ENCODE results near the gene CEACAM6. TPM values are rescaled to one million over a fixed set of nuclear protein-coding genes. Genes with fewer than 3 reads are reported as not detected.

CEACAM6 gene
- polyA plus RNA-seq, 1 of the 3 experiments (the other 2 are of a cell fraction) = not detected

- TF ChIP-seq REST (IDR thresholded peaks at IDR 0.05; ENCODE audit: low read depth, low read length) = no peak
- no peak for TF ChIP-seq RCOR1 (IDR thresholded peaks at IDR 0.05; ENCODE audit: low read length)
- TF ChIP-seq YY1 (IDR thresholded peaks at IDR 0.05; ENCODE audit: low read depth) = no peak
- TF ChIP-seq SIN3A (IDR thresholded peaks at IDR 0.05; ENCODE audit: borderline replicate concordance, low read depth, low read length) = no peak
- TF ChIP-seq GATA2 (CRISPR knock-in tag; IDR thresholded peaks at IDR 0.05) = no peak
- TF ChIP-seq RAD21 (IDR thresholded peaks at IDR 0.05; ENCODE audit: low read length) = no peak
- no peak for TF ChIP-seq TAF1 (IDR thresholded peaks at IDR 0.05; ENCODE audit: borderline replicate concordance, low read depth, low read length)
- TF ChIP-seq NFIC (IDR thresholded peaks at IDR 0.05; ENCODE audit: borderline replicate concordance) = no peak
- TF ChIP-seq RFX5 (IDR thresholded peaks at IDR 0.05; ENCODE audit: low read length) = no peak
- no peak for TF ChIP-seq POLR2AphosphoS5 (IDR thresholded peaks at IDR 0.05; ENCODE audit: low read depth, low read length)
- TF ChIP-seq JUND (IDR thresholded peaks at IDR 0.05) = no peak
- TF ChIP-seq RXRA (IDR thresholded peaks at IDR 0.05; ENCODE audit: borderline replicate concordance, low read depth) = no peak
- TF ChIP-seq USF2 (IDR thresholded peaks at IDR 0.05; ENCODE audit: borderline replicate concordance, low read depth, low read length) = no peak
- TF ChIP-seq FOXM1 (IDR thresholded peaks at IDR 0.05; ENCODE audit: low read depth) = no peak
- no peak for TF ChIP-seq NRF1 (IDR thresholded peaks at IDR 0.05; ENCODE audit: low read depth, low read length)
- TF ChIP-seq IRF3 (IDR thresholded peaks at IDR 0.05; ENCODE audit: low read depth, low read length) = no peak
- TF ChIP-seq USF1 (IDR thresholded peaks at IDR 0.05; ENCODE audit: borderline replicate concordance, low read depth) = no peak
- no peak overlapping the region for H2AFZ ChIP-seq (ENCODE audit: low read depth)
- CTCF ChIA-PET = interaction anchor here (1.6 kb wide), 2 partner anchors 9 to 17 kb away, joined by 5 to 11 read pairs; no protein-coding TSS in a partner anchor
Observed at GRCh38 chr19:41801792-41802211, 46.5 kb downstream of the CEACAM6 start.

More at GRCh38 chr19:41801792-41802211, 46.5 kb downstream of the CEACAM6 start:
- H4K20me1 ChIP-seq (ENCODE audit: insufficient read depth) = no peaks in the 10 kb centered on the region
- no peak overlapping the region for H3K27ac ChIP-seq (ENCODE audit: low read depth in 2 of 2, low read length in 1 of 2)
- H3K4me2 ChIP-seq = no peak overlapping the region
- H3K4me1 ChIP-seq (ENCODE audit: control insufficient read depth in 1 of 2, insufficient read depth in 2 of 2, low read depth in 1 of 2, low read length in 1 of 2) = no peaks in the 10 kb centered on the region
- 26% methylated on average over 2 of the region's 2 CpGs for WGBS (ENCODE audit: low lambda C conversion rate)
- H3K36me3 ChIP-seq (replicated peaks in 1 of 2; ENCODE audit: control insufficient read depth in 1 of 2, insufficient read depth in 2 of 2, low read length in 1 of 2) = no peaks in the 10 kb centered on the region
- H3K9ac ChIP-seq = no peak overlapping the region
- H3F3A ChIP-seq (replicated peaks; ENCODE audit: insufficient read depth) = no peaks in the 10 kb centered on the region
- no peaks in the 10 kb centered on the region for H3K9me3 ChIP-seq
- DNase-seq = no peak
- H3K27me3 ChIP-seq (ENCODE audit: insufficient read depth) = peaks cover 43% of the 10 kb centered on the region; the same call in 1 of the 2 replicates
- POLR2A ChIA-PET = no interaction called here
- no peaks in the 10 kb centered on the region for H3K9me2 ChIP-seq
- H3K4me3 ChIP-seq (ENCODE audit: low read depth in 2 of 2, low read length in 1 of 2) = no peak overlapping the region
- H3K79me2 ChIP-seq (ENCODE audit: insufficient read depth) = no peaks in the 10 kb centered on the region

All from SK-N-SH (cell line).